A172 (cell line): Measurements from ENCODE around the gene EIF4H. TPM values are rescaled to one million over a fixed set of nuclear protein-coding genes. Genes with fewer than 3 reads are reported as not detected.
"Not testable (repeated sequence)": the region's sequence is repeated elsewhere in the genome, so short reads cannot be mapped to it uniquely, and the experiment has no call there.

Experiments used
- DNase-seq: peaks from one replicate; pipeline ENCODE4 v3.0.0-alpha.2; 2015; ENCODE audit warnings: low spot score
- total RNA-seq: library from RNA; depleted of rRNA; stranded (reverse); fragments of >200 nt; shearing (Covaris generic); gene quantifications from 2 replicates; pipeline ENCODE4 v1.2.3, GENCODE V29; 2014

EIF4H gene
- total RNA-seq, 1 experiment from 2014 or later = 457 TPM

DNA sequence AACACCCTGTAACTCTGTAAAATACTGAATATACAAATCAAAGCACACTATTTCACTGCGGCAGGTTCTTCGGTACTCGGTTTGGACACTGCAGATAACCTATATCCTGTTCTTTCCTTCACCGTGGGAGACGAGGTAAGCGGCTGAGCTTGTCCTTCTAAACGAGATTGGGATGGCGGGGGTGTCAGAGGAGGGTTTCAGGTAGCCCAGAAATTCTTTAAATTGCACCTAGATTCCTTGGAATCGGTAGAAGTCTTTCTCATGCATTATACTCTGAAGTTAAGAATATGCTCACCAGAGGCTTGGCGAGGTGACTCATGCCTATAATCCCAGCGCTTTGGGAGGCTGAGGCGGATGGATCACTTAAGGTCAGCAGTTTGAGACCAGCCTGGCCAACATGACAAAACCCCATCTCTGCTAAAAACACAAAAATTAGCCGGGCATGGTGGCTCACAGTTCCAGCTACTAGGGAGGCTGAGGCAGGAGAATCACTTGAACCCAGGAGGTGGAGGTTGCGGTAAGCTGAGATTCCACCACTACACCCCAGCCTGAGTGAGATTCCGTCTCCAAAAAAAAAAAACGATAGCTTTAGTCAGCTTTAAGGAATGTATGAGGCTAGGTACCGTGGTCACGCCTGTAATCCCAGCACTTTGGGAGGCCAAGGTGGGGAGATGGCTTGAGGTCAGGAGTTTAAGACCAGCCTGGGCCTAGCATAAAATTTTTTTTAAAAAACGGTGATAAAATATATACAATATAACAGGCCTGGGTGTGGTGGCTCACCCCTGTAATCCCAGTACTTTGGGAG, 25.6 kb downstream of the EIF4H start:
- DNase-seq = peak; percentile 73

DNA sequence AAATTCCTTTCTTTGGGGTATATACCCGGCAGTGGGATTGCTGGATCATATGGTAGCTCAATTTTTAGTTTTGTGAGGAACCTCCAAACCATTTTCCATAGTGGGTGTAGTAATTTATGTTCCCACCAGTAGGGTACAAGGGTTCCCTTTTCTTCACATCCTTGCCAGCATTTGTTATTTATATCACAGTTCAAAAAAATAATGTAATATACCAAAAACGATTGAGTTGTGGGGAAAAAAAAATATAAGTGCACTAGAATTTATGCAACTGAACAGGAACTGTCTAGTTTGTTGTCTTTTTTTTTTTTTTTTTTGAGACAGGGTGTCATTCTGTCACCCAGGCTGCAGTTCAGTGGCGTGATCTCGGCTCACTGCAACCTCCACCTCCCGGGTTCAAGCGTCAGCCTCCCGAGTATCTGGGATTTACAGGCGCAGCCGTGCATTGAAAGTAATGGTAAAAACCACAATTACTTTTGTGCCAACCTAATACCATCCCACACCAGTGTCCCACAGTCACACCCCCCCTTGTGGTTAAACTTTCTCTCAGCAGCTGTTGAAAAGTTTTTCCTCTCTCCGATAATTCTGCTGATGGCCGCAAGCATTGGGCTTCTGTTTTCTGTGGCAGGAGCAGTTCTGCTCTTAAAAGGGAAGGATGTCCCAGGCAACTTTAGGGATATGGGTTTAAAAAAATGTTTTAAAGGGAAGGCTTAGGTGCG, 28.8 kb downstream of the EIF4H start:
- peak; percentile 86 for DNase-seq

- no peak for DNase-seq
These were observed 29.9 kb downstream of the EIF4H start for GRCh38 chr7:74203956-74204618.

GRCh38 chr7:74206052-74206451, 31.9 kb downstream of the EIF4H start:
- DNase-seq = not testable (repeated sequence)

GRCh38 chr7:74206589-74207120, 32.5 kb downstream of the EIF4H start:
- DNase-seq = peak; percentile 79

DNA sequence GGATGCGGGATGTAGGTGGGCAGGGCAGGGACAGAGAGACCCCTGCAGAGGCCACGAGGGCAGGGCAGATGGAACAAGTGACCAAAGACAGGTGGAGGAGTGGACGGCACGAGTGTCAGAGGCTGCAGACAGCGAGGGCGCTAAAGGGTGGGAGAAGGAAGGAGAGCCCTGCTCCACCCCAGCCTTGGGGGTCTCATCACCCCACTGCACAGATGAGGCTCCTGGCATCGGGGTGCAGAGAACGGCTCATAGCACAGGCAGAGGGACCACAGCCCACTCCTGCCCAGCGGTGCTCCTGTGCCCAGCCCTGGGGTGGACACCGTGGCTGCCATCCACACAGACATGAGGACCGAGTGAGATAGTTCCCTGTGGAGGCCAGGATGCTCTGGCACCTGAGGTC, 33.4 kb downstream of the EIF4H start:
- DNase-seq = no peak

GRCh38 chr7:74208241-74208640, 34.1 kb downstream of the EIF4H start:
- DNase-seq = not testable (repeated sequence)

DNA sequence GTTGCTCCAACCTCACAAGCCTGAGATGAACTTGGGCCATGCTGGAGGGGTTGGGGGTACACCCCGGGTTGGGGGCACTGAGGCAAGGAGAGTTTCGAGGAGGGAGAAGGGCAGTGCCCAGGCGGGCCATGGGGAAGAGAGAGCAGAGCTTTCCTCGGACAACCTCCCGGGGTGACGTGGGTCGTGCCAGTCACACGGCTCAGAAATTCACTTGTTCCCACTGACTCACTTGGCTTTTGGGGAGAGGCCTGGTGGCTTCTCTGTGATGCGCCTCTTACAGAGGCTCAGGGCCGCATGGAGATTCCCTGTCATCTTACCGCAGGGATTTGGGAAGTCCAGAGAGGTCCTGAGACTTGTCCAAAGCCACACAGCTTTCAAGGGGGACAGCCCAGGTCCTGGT, 38.5 kb downstream of the EIF4H start:
- DNase-seq = no peak

DNA sequence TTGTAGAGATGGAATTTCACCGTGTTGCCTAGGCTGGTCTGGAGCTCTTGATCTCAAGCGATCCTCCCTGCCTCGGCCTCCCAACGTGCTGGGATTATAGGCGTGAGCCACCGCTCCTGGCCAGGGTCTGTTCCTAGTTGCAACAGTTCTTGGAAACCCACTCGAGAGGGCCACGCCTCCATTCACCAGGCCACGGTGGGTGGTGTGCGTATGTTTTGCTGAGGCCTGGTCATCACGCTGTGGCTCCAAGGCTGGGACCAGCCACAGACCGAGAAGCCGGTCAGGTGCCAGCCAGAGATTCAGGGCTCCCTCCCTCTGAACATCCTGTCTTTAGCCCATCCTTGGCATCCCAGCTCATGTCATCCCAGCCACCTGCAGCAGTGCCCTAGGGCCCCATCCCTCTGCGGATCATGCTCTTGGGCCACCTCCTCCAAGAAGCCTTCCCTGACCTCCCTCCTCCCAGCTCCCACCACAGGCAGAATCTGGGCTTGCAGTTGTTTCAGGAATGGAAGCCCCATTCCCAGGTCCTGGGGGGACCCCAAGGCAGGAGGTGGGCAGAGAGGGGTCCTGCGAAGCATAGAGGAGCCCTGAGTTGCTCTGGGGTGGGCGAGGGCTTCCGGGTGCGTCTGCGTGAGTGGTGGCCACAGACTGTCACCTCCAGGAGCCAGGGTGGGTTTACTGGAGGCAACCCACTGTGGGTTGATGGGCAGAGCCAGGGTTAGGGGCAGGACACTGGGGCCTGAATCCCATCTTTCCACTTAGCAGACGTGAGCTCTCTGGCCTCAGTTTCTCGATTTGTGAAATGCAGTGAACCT, 40.9 kb downstream of the EIF4H start:
- no peak for DNase-seq

- no peak for DNase-seq
These were observed 41.8 kb downstream of the EIF4H start for GRCh38 chr7:74215921-74216320.

GRCh38 chr7:74216361-74216761, 42.2 kb downstream of the EIF4H start:
- DNase-seq = no peak

- DNase-seq = no peak
These were observed 43.5 kb downstream of the EIF4H start for GRCh38 chr7:74217455-74218342.

GRCh38 chr7:74218343-74218698, 44.2 kb downstream of the EIF4H start:
- DNase-seq = no peak

- DNase-seq = no peak
These were observed 45.3 kb downstream of the EIF4H start for GRCh38 chr7:74219416-74219815.

- no peak for DNase-seq
These were observed 46.1 kb downstream of the EIF4H start for GRCh38 chr7:74220229-74220628.

- no peak for DNase-seq
These were observed 47.6 kb downstream of the EIF4H start for GRCh38 chr7:74221713-74222112.

DNA sequence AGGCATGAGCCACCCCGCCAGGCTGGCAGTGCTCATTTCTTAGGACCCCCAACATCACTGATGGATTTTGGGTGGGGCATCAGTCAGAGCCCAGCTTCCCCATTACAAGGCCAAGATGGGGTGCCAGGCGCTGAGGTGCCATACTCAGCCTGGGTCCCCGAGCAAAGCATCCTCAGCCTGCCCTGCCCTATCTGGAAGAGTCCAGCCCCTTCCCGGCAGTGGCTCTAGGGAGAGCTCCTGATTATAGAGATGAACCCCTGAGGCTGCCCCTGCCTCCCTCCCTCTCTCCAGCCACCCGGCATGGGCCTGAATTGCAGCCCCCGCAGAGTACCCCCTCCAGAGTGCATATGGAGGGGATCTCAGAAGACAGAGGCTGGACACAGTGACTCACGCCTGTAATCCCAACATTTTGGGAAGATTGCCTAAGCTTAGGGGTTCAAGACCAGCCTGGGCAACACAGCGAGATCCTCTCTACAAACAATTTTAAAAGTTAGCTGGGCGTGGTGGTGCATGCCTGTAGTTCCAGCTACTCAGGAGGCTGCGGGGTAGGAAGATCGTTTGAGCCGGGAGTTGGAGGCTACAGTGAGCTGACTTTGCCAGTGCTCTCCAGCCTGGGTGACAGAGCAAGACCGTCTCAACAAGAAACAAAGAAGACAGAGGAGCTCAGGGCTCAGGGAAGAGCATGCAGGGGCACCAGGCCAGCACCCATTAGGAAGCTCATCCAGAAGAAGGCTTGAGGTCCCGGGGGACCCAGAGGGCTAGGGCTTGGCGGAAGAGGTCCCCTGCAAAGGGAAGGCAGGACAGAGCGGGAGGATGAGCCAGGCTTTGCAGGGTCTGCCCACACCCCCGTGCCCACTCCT, 48.9 kb downstream of the EIF4H start:
- no peak for DNase-seq

DNA sequence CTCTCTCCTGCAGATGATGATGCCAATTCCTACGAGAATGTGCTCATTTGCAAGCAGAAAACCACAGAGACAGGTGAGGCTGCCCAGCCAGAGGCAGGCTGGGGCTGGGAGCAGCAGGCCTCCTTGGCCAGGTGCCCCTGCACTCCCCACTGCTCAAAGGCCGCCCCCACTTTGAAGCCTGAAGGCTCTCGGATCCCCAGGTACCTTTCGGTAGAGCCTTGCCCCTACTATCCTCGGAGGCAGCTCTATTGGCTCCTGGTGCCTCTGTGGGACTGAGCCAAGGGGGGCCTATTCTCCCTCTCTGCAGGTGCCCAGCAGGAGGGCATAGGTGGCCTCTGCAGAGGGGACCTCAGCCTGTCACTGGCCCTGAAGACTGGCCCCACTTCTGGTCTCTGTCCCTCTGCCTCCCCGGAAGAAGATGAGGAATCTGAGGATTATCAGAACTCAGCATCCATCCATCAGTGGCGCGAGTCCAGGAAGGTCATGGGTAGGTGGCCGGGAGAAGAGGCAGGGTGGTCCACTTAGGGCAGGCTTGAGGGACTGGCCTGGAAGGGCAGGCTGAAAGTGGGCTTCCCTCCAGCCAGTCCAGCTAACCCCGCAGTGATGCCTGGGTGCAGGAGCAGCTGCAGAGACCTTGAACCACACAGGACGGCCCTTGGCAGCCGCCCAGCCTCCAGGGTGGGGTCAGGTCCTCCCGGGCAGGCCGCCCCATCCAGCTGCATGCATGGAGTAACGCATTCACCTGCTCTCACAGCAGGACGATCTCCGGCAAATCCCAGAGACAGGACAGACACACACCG, 49.8 kb downstream of the EIF4H start:
- DNase-seq = peak; percentile 46

DNA sequence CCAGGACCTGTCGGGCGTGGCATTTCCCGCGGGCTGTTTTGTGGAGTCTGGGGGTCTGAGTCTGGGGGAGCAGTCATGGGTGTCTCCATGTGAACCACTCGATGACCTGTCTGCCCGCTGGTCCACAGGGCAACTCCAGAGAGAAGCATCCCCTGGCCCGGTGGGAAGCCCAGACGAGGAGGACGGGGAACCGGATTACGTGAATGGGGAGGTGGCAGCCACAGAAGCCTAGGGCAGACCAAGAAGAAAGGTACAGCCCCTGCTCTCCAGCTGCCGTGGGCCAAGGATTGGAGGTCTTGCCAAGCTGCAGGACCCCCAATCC, 50.3 kb downstream of the EIF4H start:
- DNase-seq = no peak
